Endothelial cell of umbilical vein (primary cell): ENCODE measurements around the gene TGFBR2. TPM values are rescaled to one million over a fixed set of nuclear protein-coding genes. Genes with fewer than 3 reads are reported as not detected.

ENCODE experiments used
- BruUV-seq: library from RNA; stranded (reverse); fragments of 400-500 nt; replicated peaks from 2 replicates; lab custom pipeline; 2021; lab: Mats Ljungman, UMichigan
- CTCF ChIA-PET: fragments of 300-600, 350-600 bp; sonication (Branson Sonifier 250); formaldehyde crosslinking; loops from one replicate; lab custom pipeline; 2021; ENCODE audit warnings: antibody characterized with exemption, inconsistent platforms; lab: Charles Lee
- POLR2A ChIA-PET: fragments of 300-600, 350-600 bp; sonication (Branson Sonifier 250); formaldehyde crosslinking; loops from one replicate; lab custom pipeline; 2021; ENCODE audit warnings: antibody characterized with exemption, inconsistent platforms; lab: Charles Lee
- DNase-seq: peaks from one replicate; pipeline ENCODE4 v3.0.0-alpha.2; 2011; ENCODE audit warnings: low read depth, low spot score
- FAIRE-seq: peaks from 2 replicates; lab custom pipeline; 2011; peaks lifted over from hg19 to GRCh38; lab: Jason Lieb, UNC
- H2AFZ ChIP-seq: 2 replicates; pipeline ENCODE4 v1.6.0; 2012; ENCODE audit warnings: low read depth, low read length, control low read depth, inconsistent platforms
- H3K27ac ChIP-seq: 2 replicates; pipeline ENCODE4 v1.5.1; 2011; ENCODE audit warnings: low read depth, mild to moderate bottlenecking, control low read depth, low read length, moderate library complexity; ENCODE audit not compliant: insufficient read depth
- H3K27me3 ChIP-seq, 2 experiments: 2 replicates each; pipeline versions ENCODE4 v1.6.0 to v1.6.1; 2011; ENCODE audit warnings: low read length in 2 of 2, mixed read lengths in 1 of 2; ENCODE audit not compliant: control insufficient read depth in 2 of 2, insufficient read depth in 2 of 2
- H3K36me3 ChIP-seq, 2 experiments: 2 replicates in 1 of 2; 3 replicates in 1 of 2; pipeline ENCODE4 v1.5.1; 2011; ENCODE audit warnings: low read length in 2 of 2, mild to moderate bottlenecking in 1 of 2, moderate library complexity in 1 of 2; ENCODE audit not compliant: control insufficient read depth in 2 of 2, insufficient read depth in 2 of 2; ENCODE audit errors: extremely low read depth in 1 of 2
- H3K4me1 ChIP-seq: 3 replicates; pipeline ENCODE4 v1.5.1; 2011; ENCODE audit warnings: mild to moderate bottlenecking, low read length; ENCODE audit not compliant: control insufficient read depth, insufficient read depth; ENCODE audit errors: extremely low read depth
- H3K4me2 ChIP-seq: 2 replicates; pipeline ENCODE4 v1.6.1; 2011; ENCODE audit warnings: low read length, control low read depth, mixed read lengths; ENCODE audit not compliant: insufficient read depth
- H3K4me3 ChIP-seq, 3 experiments: fragments of 200-600 bp in 1 of 3; sonication (generic), shearing (Covaris generic) in 1 of 3; replicated peaks in 1 of 3; 2 replicates each; pipeline ENCODE4 v1.5.1; 2011 to 2016; ENCODE audit warnings: control low read depth in 3 of 3, low read length in 3 of 3, mild to moderate bottlenecking in 2 of 3, inconsistent platforms in 1 of 3, low read depth in 1 of 3, moderate library complexity in 1 of 3; ENCODE audit not compliant: insufficient read depth in 1 of 3
- H3K79me2 ChIP-seq: 2 replicates; pipeline ENCODE4 v1.6.0; 2012; ENCODE audit warnings: low read length, inconsistent platforms; ENCODE audit not compliant: control insufficient read depth, insufficient read depth
- H3K9ac ChIP-seq: replicated peaks from 2 replicates; pipeline ENCODE3; 2011; ENCODE audit warnings: low read length, control low read depth; ENCODE audit not compliant: insufficient read depth; ENCODE audit errors: extremely low read depth
- H3K9me1 ChIP-seq: replicated peaks from 3 replicates; pipeline ENCODE4 v1.6.0; 2011; ENCODE audit warnings: mild to moderate bottlenecking, low read length; ENCODE audit not compliant: control insufficient read depth, insufficient read depth; ENCODE audit errors: extremely low read depth
- H3K9me3 ChIP-seq: replicated peaks from 2 replicates; pipeline ENCODE4 v1.5.1; 2012; ENCODE audit warnings: low read length, inconsistent platforms; ENCODE audit not compliant: control insufficient read depth, insufficient read depth
- H4K20me1 ChIP-seq: replicated peaks from 2 replicates; pipeline ENCODE3; 2011; ENCODE audit warnings: mild to moderate bottlenecking, low read length; ENCODE audit not compliant: control insufficient read depth, insufficient read depth; ENCODE audit errors: extremely low read depth
- EZH2 ChIP-seq: IDR thresholded peaks from 2 replicates; pipeline ENCODE4 v1.6.1; 2012; ENCODE audit warnings: borderline replicate concordance, low read depth, mild to moderate bottlenecking, moderate library complexity, low read length, inconsistent platforms; ENCODE audit not compliant: severe bottlenecking
- FOS ChIP-seq: IDR thresholded peaks from 2 replicates; pipeline ENCODE4 v1.6.1; 2011; ENCODE audit warnings: mild to moderate bottlenecking, low read length, moderate library complexity, borderline replicate concordance; ENCODE audit not compliant: insufficient read depth
- GATA2 ChIP-seq: IDR thresholded peaks from 2 replicates; pipeline ENCODE4 v1.7.0; 2011; ENCODE audit warnings: low read depth, mild to moderate bottlenecking, moderate library complexity, mixed read lengths, low read length; ENCODE audit not compliant: insufficient read length, insufficient read depth
- JUN ChIP-seq: IDR thresholded peaks from 2 replicates; pipeline ENCODE4 v1.6.1; 2011; ENCODE audit warnings: borderline replicate concordance, low read depth; ENCODE audit not compliant: insufficient read length, insufficient read depth
- MYC ChIP-seq: IDR thresholded peaks from one replicate; pipeline ENCODE4 v1.6.1; 2011; ENCODE audit warnings: mild to moderate bottlenecking, low read depth, low read length
- POLR2A ChIP-seq: IDR thresholded peaks from 2 replicates; pipeline ENCODE4 v1.6.1; 2012; ENCODE audit warnings: low read depth, mild to moderate bottlenecking, control low read depth, low read length
- POLR2AphosphoS5 ChIP-seq: IDR thresholded peaks from 2 replicates; pipeline ENCODE4 v1.6.1; 2012; ENCODE audit warnings: low read depth, mild to moderate bottlenecking, control low read depth, low read length, moderate library complexity; ENCODE audit not compliant: insufficient read depth
- dilution Hi-C: fragments of 300-500 bp; cut with MboI; formaldehyde crosslinking; loops from one replicate; pipeline ENCODE4 v1.15.0; 2019; ENCODE audit warnings: low sequenced_read_pairs; ENCODE audit not compliant: extremely low pct_ligation_motif_present
- intact Hi-C: fragments of 100-400 bp; cut with micrococcal nuclease; formaldehyde crosslinking; loops from one replicate; pipeline ENCODE4 v1.10.0; 2022
- polyA plus RNA-seq, 4 experiments: library from polyadenylated mRNA; depleted of rRNA in 3 of 4; stranded (reverse) in 3 of 4; unstranded in 1 of 4; fragments of >200 nt; gene quantifications; 2 replicates each; pipeline versions ENCODE4 v1.2.1 to v1.2.3, GENCODE V29; 2011 to 2012; ENCODE audit warnings: missing spikeins in 1 of 4
- total RNA-seq: library from RNA; stranded (reverse); gene quantifications from 2 replicates; pipeline ENCODE4 v1.2.3, GENCODE V29; 2021
- TF ChIP-seq, protein P1 (sequence below): IDR thresholded peaks from 2 replicates; pipeline ENCODE4 v1.6.1; 2011; ENCODE audit not compliant: insufficient read depth, insufficient read length
- TF ChIP-seq, protein P2 (sequence below), 2 donors: IDR thresholded peaks; 1 replicate in 1 of 2; 2 replicates in 1 of 2; pipeline ENCODE4 v1.5.1; 2011; ENCODE audit warnings: low read length in 2 of 2, mild to moderate bottlenecking in 2 of 2, moderate library complexity in 2 of 2, control low read depth in 1 of 2, inconsistent platforms in 1 of 2, low read depth in 1 of 2; ENCODE audit not compliant: insufficient read depth in 1 of 2; ENCODE audit errors: extremely low read depth in 1 of 2

TGFBR2 gene
- total and polyA plus RNA-seq, 2 donors (not counting 3 experiments of a cell fraction or from before 2014, with no cell fraction given), result 227 to 250 TPM

DNA sequence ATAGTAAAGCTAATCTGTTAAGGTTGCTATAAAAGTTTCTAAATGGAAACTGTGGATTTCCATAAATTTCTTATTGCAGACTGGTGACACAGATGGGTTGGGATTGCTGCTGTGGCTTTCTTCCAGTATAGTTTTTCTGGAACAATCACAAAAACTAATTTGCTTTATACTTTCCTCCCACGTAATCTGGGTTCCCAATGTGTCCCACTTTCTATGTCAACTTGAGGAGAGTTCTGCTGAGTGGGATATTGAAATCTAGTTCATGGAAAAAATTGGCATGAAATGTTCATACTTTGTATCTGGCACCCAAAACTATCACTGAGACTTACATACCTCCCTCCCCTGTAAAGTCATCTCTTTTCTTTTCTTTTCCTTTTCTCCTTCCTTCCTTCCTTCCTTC is 126.8 kb downstream of the TGFBR2 start:
- Histone ChIP-seq H4K20me1 (no peaks in the 10 kb centered on the region), H2AFZ (no peak overlapping the region), H3K4me2 (no peak overlapping the region), H3K27ac (no peak overlapping the region), H3K4me3 (no peak overlapping the region), H3K27me3 (no peaks in the 10 kb centered on the region), H3K4me1 (no peaks in the 10 kb centered on the region), H3K36me3 (no peaks in the 10 kb centered on the region), H3K79me2 (no peaks in the 10 kb centered on the region), H3K9me3 (no peaks in the 10 kb centered on the region), H3K9me1 (no peaks in the 10 kb centered on the region), H3K9ac (no peak overlapping the region)
- ChIA-PET POLR2A (no interaction called here), CTCF (no interaction called here)
- DNase-seq (no peak), FAIRE-seq (no peak)
- no peak for TF ChIP-seq POLR2A
- dilution Hi-C loops (no loop called here), intact Hi-C loops (no loop called here)
- no TSS peak for BruUV-seq

DNA sequence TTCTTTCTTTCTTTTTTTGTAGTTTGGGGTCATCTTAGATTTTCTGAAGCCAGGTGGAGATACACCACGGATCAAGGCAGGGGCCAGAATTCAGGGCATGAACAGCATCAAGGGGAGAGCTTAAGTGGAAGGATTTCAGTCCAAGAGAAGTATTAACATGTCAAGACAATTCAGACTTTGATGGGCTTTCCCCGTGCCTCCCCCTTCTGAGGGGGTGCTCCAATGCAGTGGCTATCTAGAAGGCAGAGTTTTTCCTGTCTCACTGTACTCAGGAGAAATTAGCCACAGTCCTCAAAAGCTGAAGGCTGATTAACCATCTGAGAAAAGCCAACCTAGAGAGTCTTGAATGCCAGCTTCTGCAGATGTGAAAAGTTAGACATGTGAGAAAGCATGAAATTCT is 127.3 kb downstream of the TGFBR2 start:
- H3K9ac ChIP-seq, result no peak overlapping the region
- H3K4me1 ChIP-seq, result no peaks in the 10 kb centered on the region
- no peaks in the 10 kb centered on the region for H3K9me3 ChIP-seq
- ChIA-PET CTCF (interaction anchor here (0.7 to 0.9 kb wide), 2 partner anchors 41 to 691 kb away, joined by 3 read pairs; no protein-coding TSS in a partner anchor), POLR2A (no interaction called here)
- DNase-seq (no peak), FAIRE-seq (no peak)
- H2AFZ ChIP-seq, result no peak overlapping the region
- H3K27me3 ChIP-seq, result no peaks in the 10 kb centered on the region
- H3K4me3 ChIP-seq, result no peak overlapping the region
- no peaks in the 10 kb centered on the region for H3K79me2 ChIP-seq
- H4K20me1 ChIP-seq, result no peaks in the 10 kb centered on the region
- dilution Hi-C loops (no loop called here), intact Hi-C loops (no loop called here)
- no peaks in the 10 kb centered on the region for H3K9me1 ChIP-seq
- TF ChIP-seq MYC, result no peak
- TF ChIP-seq JUN, result no peak
- TF ChIP-seq EZH2, result no peak
- TF ChIP-seq, protein P1, sequence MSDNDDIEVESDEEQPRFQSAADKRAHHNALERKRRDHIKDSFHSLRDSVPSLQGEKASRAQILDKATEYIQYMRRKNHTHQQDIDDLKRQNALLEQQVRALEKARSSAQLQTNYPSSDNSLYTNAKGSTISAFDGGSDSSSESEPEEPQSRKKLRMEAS, result no peak
- no peak for TF ChIP-seq POLR2AphosphoS5
- no peak for TF ChIP-seq POLR2A
- TF ChIP-seq, protein P2, sequence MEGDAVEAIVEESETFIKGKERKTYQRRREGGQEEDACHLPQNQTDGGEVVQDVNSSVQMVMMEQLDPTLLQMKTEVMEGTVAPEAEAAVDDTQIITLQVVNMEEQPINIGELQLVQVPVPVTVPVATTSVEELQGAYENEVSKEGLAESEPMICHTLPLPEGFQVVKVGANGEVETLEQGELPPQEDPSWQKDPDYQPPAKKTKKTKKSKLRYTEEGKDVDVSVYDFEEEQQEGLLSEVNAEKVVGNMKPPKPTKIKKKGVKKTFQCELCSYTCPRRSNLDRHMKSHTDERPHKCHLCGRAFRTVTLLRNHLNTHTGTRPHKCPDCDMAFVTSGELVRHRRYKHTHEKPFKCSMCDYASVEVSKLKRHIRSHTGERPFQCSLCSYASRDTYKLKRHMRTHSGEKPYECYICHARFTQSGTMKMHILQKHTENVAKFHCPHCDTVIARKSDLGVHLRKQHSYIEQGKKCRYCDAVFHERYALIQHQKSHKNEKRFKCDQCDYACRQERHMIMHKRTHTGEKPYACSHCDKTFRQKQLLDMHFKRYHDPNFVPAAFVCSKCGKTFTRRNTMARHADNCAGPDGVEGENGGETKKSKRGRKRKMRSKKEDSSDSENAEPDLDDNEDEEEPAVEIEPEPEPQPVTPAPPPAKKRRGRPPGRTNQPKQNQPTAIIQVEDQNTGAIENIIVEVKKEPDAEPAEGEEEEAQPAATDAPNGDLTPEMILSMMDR (IDR thresholded peaks at IDR 0.05; ENCODE audit: extremely low read depth in 1 of 2, insufficient read depth in 1 of 2, low read depth in 1 of 2, low read length in 2 of 2), result no peak
- no peak for TF ChIP-seq GATA2
- TF ChIP-seq FOS, result no peak
- H3K36me3 ChIP-seq, result no peaks in the 10 kb centered on the region
- H3K4me2 ChIP-seq, result no peak overlapping the region
- H3K27ac ChIP-seq, result no peak overlapping the region
- BruUV-seq, result no TSS peak
